ENCODE measurements around the gene LGALS12.
"Not testable (repeated sequence)": the region's sequence is repeated elsewhere in the genome, so short reads cannot be mapped to it uniquely, and the experiment has no call there.

Gene LGALS12

GRCh38 chr11:63504054-63504453 is 1.8 kb upstream of the LGALS12 start:
- in situ Hi-C loops (cut with HindIII; ENCODE audit: low sequenced_read_pairs) = no loop called here

GRCh38 chr11:63504933-63505586 is 824 bp upstream of the LGALS12 start:
- in situ Hi-C loops (cut with HindIII; ENCODE audit: low sequenced_read_pairs) = no loop called here

- in situ Hi-C loops (cut with HindIII; ENCODE audit: low sequenced_read_pairs) = no loop called here
These were observed 992 bp downstream of the LGALS12 start for GRCh38 chr11:63506876-63507275.

GRCh38 chr11:63507511-63507910 is 1.6 kb downstream of the LGALS12 start:
- in situ Hi-C loops (cut with HindIII; ENCODE audit: low sequenced_read_pairs) = no loop called here

GRCh38 chr11:63508009-63508408 is 2.1 kb downstream of the LGALS12 start:
- in situ Hi-C loops (cut with HindIII; ENCODE audit: low sequenced_read_pairs) = no loop called here

- in situ Hi-C loops (cut with HindIII; ENCODE audit: low sequenced_read_pairs) = no loop called here
These were observed 2.9 kb downstream of the LGALS12 start for GRCh38 chr11:63508745-63509144.

- in situ Hi-C loops (cut with HindIII; ENCODE audit: low sequenced_read_pairs) = no loop called here
These were observed 4.6 kb downstream of the LGALS12 start for GRCh38 chr11:63510360-63511047.

- in situ Hi-C loops (cut with HindIII; ENCODE audit: low sequenced_read_pairs) = no loop called here
These were observed 5.3 kb downstream of the LGALS12 start for GRCh38 chr11:63511048-63511748.

- in situ Hi-C loops (cut with HindIII; ENCODE audit: low sequenced_read_pairs) = no loop called here
These were observed 6.9 kb downstream of the LGALS12 start for GRCh38 chr11:63512816-63513215.

- in situ Hi-C loops (cut with HindIII; ENCODE audit: low sequenced_read_pairs) = no loop called here
These were observed 10.2 kb downstream of the LGALS12 start for GRCh38 chr11:63516109-63516508.

GRCh38 chr11:63517156-63517555 is 11.3 kb downstream of the LGALS12 start:
- in situ Hi-C loops (cut with HindIII; ENCODE audit: low sequenced_read_pairs) = no loop called here

- in situ Hi-C loops (cut with HindIII; ENCODE audit: low sequenced_read_pairs) = no loop called here
These were observed 12.7 kb downstream of the LGALS12 start for GRCh38 chr11:63518548-63518947.

GRCh38 chr11:63520606-63521170 is 14.8 kb downstream of the LGALS12 start:
- in situ Hi-C loops (cut with HindIII; ENCODE audit: low sequenced_read_pairs) = no loop called here

- in situ Hi-C loops (cut with HindIII; ENCODE audit: low sequenced_read_pairs) = no loop called here
These were observed 16.0 kb downstream of the LGALS12 start for GRCh38 chr11:63521896-63522295.

GRCh38 chr11:63523151-63523550 is 17.3 kb downstream of the LGALS12 start:
- in situ Hi-C loops (cut with HindIII; ENCODE audit: low sequenced_read_pairs) = no loop called here

GRCh38 chr11:63527667-63528066 is 21.8 kb downstream of the LGALS12 start:
- in situ Hi-C loops (cut with HindIII; ENCODE audit: low sequenced_read_pairs) = no loop called here

GRCh38 chr11:63528156-63528555 is 22.3 kb downstream of the LGALS12 start:
- in situ Hi-C loops (cut with HindIII; ENCODE audit: low sequenced_read_pairs) = not testable (repeated sequence)

GRCh38 chr11:63528729-63529278 is 22.9 kb downstream of the LGALS12 start:
- in situ Hi-C loops (cut with HindIII; ENCODE audit: low sequenced_read_pairs) = not testable (repeated sequence)

- in situ Hi-C loops (cut with HindIII; ENCODE audit: low sequenced_read_pairs) = not testable (repeated sequence)
These were observed 23.5 kb downstream of the LGALS12 start for GRCh38 chr11:63529373-63529772.

- in situ Hi-C loops (cut with HindIII; ENCODE audit: low sequenced_read_pairs) = loop anchor here (5.0 kb wide), 1 partner anchor 62 kb away; no protein-coding TSS in a partner anchor
These were observed 24.1 kb downstream of the LGALS12 start for GRCh38 chr11:63530021-63530420.

Measured in endothelial cell of hepatic sinusoid (primary cell).